K562 (cell line): ENCODE data around the gene SPINT1. TPM values are rescaled to one million over a fixed set of nuclear protein-coding genes. Genes with fewer than 3 reads are reported as not detected.

ENCODE experiments used
- ATF7 ChIP-seq: fragments of 450-650 bp; IDR thresholded peaks from 2 replicates; pipeline ENCODE4 v1.7.1; 2014; ENCODE audit warnings: mild to moderate bottlenecking, moderate library complexity
- CREB3L1 ChIP-seq: fragments of 450-650 bp; IDR thresholded peaks from 2 replicates; pipeline ENCODE4 v1.6.1; 2014; ENCODE audit warnings: low read depth, mild to moderate bottlenecking, moderate library complexity, borderline replicate concordance
- EP400 ChIP-seq: fragments of 450-650 bp; IDR thresholded peaks from 2 replicates; pipeline ENCODE4 v1.6.1; 2017; ENCODE audit warnings: antibody characterized with exemption, mild to moderate bottlenecking, moderate library complexity
- JUN ChIP-seq, 2 experiments: sonication (generic) in 1 of 2; formaldehyde crosslinking in 1 of 2; IDR thresholded peaks; 2 replicates each; pipeline versions ENCODE4 v1.6.1 to v1.8.0; 2012 to 2022; ENCODE audit warnings: borderline replicate concordance in 2 of 2, mild to moderate bottlenecking in 2 of 2, improper control_type of control experiment in 1 of 2, low read depth in 1 of 2, low read length in 1 of 2, missing genetic modification reagents in 1 of 2
- KDM4B ChIP-seq, 2 experiments: fragments of 450-650 bp in 1 of 2; sonication (generic) in 1 of 2; IDR thresholded peaks; 2 replicates each; pipeline ENCODE4 v1.6.1; 2016 to 2017; ENCODE audit warnings: borderline replicate concordance in 2 of 2, antibody characterized with exemption in 1 of 2, low read depth in 1 of 2, mild to moderate bottlenecking in 1 of 2
- POLR2A ChIP-seq: fragments of 450-650 bp; conservative IDR thresholded peaks from 2 replicates; pipeline ENCODE4 v1.6.1; 2016
- SETDB1 ChIP-seq: IDR thresholded peaks from one replicate; pipeline ENCODE4 v1.6.1; 2012; ENCODE audit warnings: low read length, control low read depth, inconsistent platforms
- SIX5 ChIP-seq, 2 experiments: IDR thresholded peaks; 2 replicates each; pipeline ENCODE4 v1.6.1; 2011; ENCODE audit warnings: low read length in 2 of 2, borderline replicate concordance in 1 of 2, low read depth in 1 of 2, mild to moderate bottlenecking in 1 of 2, moderate library complexity in 1 of 2; ENCODE audit not compliant: insufficient read depth in 1 of 2
- SNRNP70 ChIP-seq: fragments of 200-400 bp; formaldehyde crosslinking; optimal IDR thresholded peaks from 2 replicates; pipeline ENCODE3; 2017; ENCODE audit warnings: low read depth, low read length
- ZEB2 ChIP-seq: fragments of 450-650 bp; IDR thresholded peaks from 2 replicates; pipeline ENCODE4 v1.6.1; 2016
- ZMIZ1 ChIP-seq, 2 experiments: fragments of 150-350 bp in 1 of 2; IDR thresholded peaks; 2 replicates each; pipeline ENCODE4 v1.6.1; 2012 to 2016; ENCODE audit warnings: low read depth in 2 of 2, low read length in 2 of 2, mild to moderate bottlenecking in 1 of 2, moderate library complexity in 1 of 2
- polyA plus RNA-seq, 8 experiments: library from polyadenylated mRNA; depleted of rRNA in 4 of 8; stranded (reverse) in 5 of 8; unstranded in 3 of 8; fragments of >200 nt; fragmentation: Nextera tagmentation in 2 of 8; fragmentation: Illumina TruSeq in 1 of 8; extraction: Ambion mirVana in 2 of 8; extraction: Trizol in 1 of 8; gene quantifications; 2 replicates each; pipeline versions ENCODE4 v1.2.1 to v1.2.3, GENCODE V29; 2011 to 2014; ENCODE audit warnings: inconsistent platforms in 1 of 8, missing spikeins in 1 of 8
- total RNA-seq, 7 experiments: library from RNA; depleted of rRNA in 6 of 7; stranded (reverse); fragments of >200 nt in 6 of 7; fragmentation: Illumina TruSeq in 2 of 7; extraction: Trizol in 2 of 7; gene quantifications; 2 replicates each; pipeline versions ENCODE4 v1.2.1 to v1.2.3, GENCODE V29; 2011 to 2021; ENCODE audit warnings: low replicate concordance in 1 of 7

SPINT1 gene
- total and polyA plus RNA-seq, 9 of the 15 experiments (the other 6 are each of a cell fraction or from before 2014, with no cell fraction given) = 0.78 to 4.5 (median 1.5) TPM

GRCh38 chr15:40807028-40807887, 36.6 kb upstream of the SPINT1 start, which contains the start of the genes DNAJC17 and ZFYVE19 (continued):
- TF ChIP-seq ZMIZ1 (IDR thresholded peaks at IDR 0.05; ENCODE audit: low read depth in 2 of 2, low read length in 2 of 2) (0 out of 4 replicates have a peak, but pooled peaks of 1 of the 2 experiments have one; percentile 19), ATF7 (peak; percentile 51; the same call in 1 of the 2 replicates), SIX5 (IDR thresholded peaks at IDR 0.05; ENCODE audit: borderline replicate concordance in 1 of 2, insufficient read depth in 1 of 2, low read depth in 1 of 2, low read length in 2 of 2) (peak; percentile 89 to 91), KDM4B (IDR thresholded peaks at IDR 0.05; ENCODE audit: borderline replicate concordance in 2 of 2, low read depth in 1 of 2) (peak in 1 of 2 experiments; percentile 71; a peak in 1 of 4 replicates), CREB3L1 (peak; percentile 93), ZEB2 (no peak), SETDB1 (no peak), EP400 (peak; percentile 71), SNRNP70 (no peak), POLR2A (peak; percentile 90), JUN (IDR thresholded peaks at IDR 0.05; ENCODE audit: borderline replicate concordance, low read depth, low read length) (0 out of 2 replicates have a peak, but pooled peaks have one; percentile 19), JUN (CRISPR knock-in tag; IDR thresholded peaks at IDR 0.05; ENCODE audit: borderline replicate concordance) (no peak; the same call in 1 of the 2 replicates)
